HepG2 (cell line): ENCODE results near the gene MYH9. TPM values are rescaled to one million over a fixed set of nuclear protein-coding genes. Genes with fewer than 3 reads are reported as not detected.

Experiments
- BORCS8-MEF2B ChIP-seq: sonication (generic); formaldehyde crosslinking; IDR thresholded peaks from 2 replicates; pipeline ENCODE4 v1.8.0; 2022; ENCODE audit warnings: mild to moderate bottlenecking, missing genetic modification reagents
- CBX1 ChIP-seq: IDR thresholded peaks from one replicate; pipeline ENCODE4 v1.6.1; 2016; ENCODE audit warnings: antibody characterized with exemption, low read depth
- CHCHD3 ChIP-seq: sonication (generic); formaldehyde crosslinking; IDR thresholded peaks from 2 replicates; pipeline ENCODE4 v1.8.0; 2022; ENCODE audit warnings: mild to moderate bottlenecking, missing genetic modification reagents, moderate library complexity
- CREB1 ChIP-seq, 2 experiments: fragments of 450-650 bp in 1 of 2; IDR thresholded peaks; 2 replicates each; pipeline ENCODE4 v1.6.1; 2016 to 2017; ENCODE audit warnings: control low read depth in 1 of 2, mild to moderate bottlenecking in 1 of 2, missing compliant biosample characterization in 1 of 2, missing genetic modification characterization in 1 of 2
- GATAD2A ChIP-seq: IDR thresholded peaks from 2 replicates; pipeline ENCODE4 v1.6.1; 2016
- KDM5A ChIP-seq: fragments of 200-600 bp; sonication (generic); IDR thresholded peaks from 2 replicates; pipeline ENCODE4 v1.7.0; 2018; ENCODE audit warnings: antibody characterized with exemption, mild to moderate bottlenecking, low read length, borderline replicate concordance
- MAFF ChIP-seq: IDR thresholded peaks from 2 replicates; pipeline ENCODE4 v1.6.1; 2011; ENCODE audit warnings: low read depth, low read length, improper control_type of control experiment
- NFIB ChIP-seq: sonication (generic); formaldehyde crosslinking; IDR thresholded peaks from 2 replicates; pipeline ENCODE4 v1.9.0; 2021; ENCODE audit warnings: missing genetic modification reagents, mild to moderate bottlenecking, borderline replicate concordance
- PCBP2 ChIP-seq: fragments of 200-400 bp; formaldehyde crosslinking; optimal IDR thresholded peaks from 2 replicates; pipeline ENCODE3; 2018; ENCODE audit warnings: low read length, low read depth; ENCODE audit not compliant: poor library complexity, severe bottlenecking
- SPEN ChIP-seq: sonication (generic); formaldehyde crosslinking; IDR thresholded peaks from 2 replicates; pipeline ENCODE4 v1.5.1; 2020; ENCODE audit warnings: low read depth, mild to moderate bottlenecking, missing genetic modification reagents
- TAF15 ChIP-seq: fragments of 200-400 bp; formaldehyde crosslinking; IDR thresholded peaks from one replicate; pipeline ENCODE4 v1.6.1; 2018; ENCODE audit warnings: mild to moderate bottlenecking, low read depth, low read length; ENCODE audit not compliant: poor library complexity, severe bottlenecking
- TGIF2 ChIP-seq: IDR thresholded peaks from 2 replicates; pipeline ENCODE4 v1.6.1; 2016; ENCODE audit warnings: control low read depth, missing compliant biosample characterization
- TIGD3 ChIP-seq: sonication (generic); formaldehyde crosslinking; IDR thresholded peaks from 2 replicates; pipeline ENCODE4 v1.5.1; 2020; ENCODE audit warnings: mild to moderate bottlenecking, missing genetic modification reagents, borderline replicate concordance
- ZBTB3 ChIP-seq: sonication (generic); formaldehyde crosslinking; IDR thresholded peaks from 2 replicates; pipeline ENCODE4 v1.4.0; 2020; ENCODE audit warnings: low read depth, mild to moderate bottlenecking, moderate library complexity, missing genetic modification reagents, borderline replicate concordance
- ZBTB4 ChIP-seq: sonication (generic); formaldehyde crosslinking; IDR thresholded peaks from 2 replicates; pipeline ENCODE4 v1.4.0; 2020; ENCODE audit warnings: missing genetic modification reagents, mild to moderate bottlenecking, borderline replicate concordance
- ZNF451 ChIP-seq: sonication (generic); formaldehyde crosslinking; IDR thresholded peaks from 2 replicates; pipeline ENCODE4 v1.5.0; 2020; ENCODE audit warnings: mild to moderate bottlenecking, missing genetic modification reagents
- ZNF776 ChIP-seq: sonication (generic); formaldehyde crosslinking; IDR thresholded peaks from 2 replicates; pipeline ENCODE4 v1.4.0; 2020; ENCODE audit warnings: mild to moderate bottlenecking, missing genetic modification reagents
- polyA plus RNA-seq, 8 experiments: library from polyadenylated mRNA; depleted of rRNA in 3 of 8; stranded (reverse) in 7 of 8; unstranded in 1 of 8; fragments of >200 nt; fragmentation: Illumina TruSeq in 4 of 8; extraction: Trizol in 4 of 8; gene quantifications; 2 replicates each; pipeline versions ENCODE4 v1.2.1 to v1.2.3, GENCODE V29; 2011 to 2016; ENCODE audit warnings: low read depth in 4 of 8, missing spikeins in 1 of 8, mixed read lengths in 1 of 8; ENCODE audit not compliant: insufficient read depth in 1 of 8
- total RNA-seq, 5 experiments: library from RNA; depleted of rRNA; stranded (reverse); fragments of >200 nt; fragmentation: Illumina TruSeq; extraction: Trizol; gene quantifications; 2 replicates each; pipeline ENCODE4 v1.2.3, GENCODE V29; 2016; ENCODE audit warnings: low read depth in 1 of 5
- TF ChIP-seq, protein P1 (sequence below): sonication (generic); formaldehyde crosslinking; IDR thresholded peaks from 2 replicates; pipeline ENCODE4 v1.8.1; 2023; ENCODE audit warnings: mild to moderate bottlenecking, missing genetic modification reagents, borderline replicate concordance
- TF ChIP-seq, protein P2 (sequence below): sonication (generic); formaldehyde crosslinking; IDR thresholded peaks from 2 replicates; pipeline ENCODE4 v1.4.0; 2020; ENCODE audit warnings: missing genetic modification reagents
- TF ChIP-seq, protein P3 (sequence below): sonication (generic); formaldehyde crosslinking; IDR thresholded peaks from 2 replicates; pipeline ENCODE4 v1.4.0; 2020; ENCODE audit warnings: mild to moderate bottlenecking, missing genetic modification reagents, borderline replicate concordance

Gene MYH9
- total and polyA plus RNA-seq, 2 of the 13 experiments (the other 11 are each of a cell fraction or from before 2014, with no cell fraction given) = 50.7 to 98.5 TPM

DNA sequence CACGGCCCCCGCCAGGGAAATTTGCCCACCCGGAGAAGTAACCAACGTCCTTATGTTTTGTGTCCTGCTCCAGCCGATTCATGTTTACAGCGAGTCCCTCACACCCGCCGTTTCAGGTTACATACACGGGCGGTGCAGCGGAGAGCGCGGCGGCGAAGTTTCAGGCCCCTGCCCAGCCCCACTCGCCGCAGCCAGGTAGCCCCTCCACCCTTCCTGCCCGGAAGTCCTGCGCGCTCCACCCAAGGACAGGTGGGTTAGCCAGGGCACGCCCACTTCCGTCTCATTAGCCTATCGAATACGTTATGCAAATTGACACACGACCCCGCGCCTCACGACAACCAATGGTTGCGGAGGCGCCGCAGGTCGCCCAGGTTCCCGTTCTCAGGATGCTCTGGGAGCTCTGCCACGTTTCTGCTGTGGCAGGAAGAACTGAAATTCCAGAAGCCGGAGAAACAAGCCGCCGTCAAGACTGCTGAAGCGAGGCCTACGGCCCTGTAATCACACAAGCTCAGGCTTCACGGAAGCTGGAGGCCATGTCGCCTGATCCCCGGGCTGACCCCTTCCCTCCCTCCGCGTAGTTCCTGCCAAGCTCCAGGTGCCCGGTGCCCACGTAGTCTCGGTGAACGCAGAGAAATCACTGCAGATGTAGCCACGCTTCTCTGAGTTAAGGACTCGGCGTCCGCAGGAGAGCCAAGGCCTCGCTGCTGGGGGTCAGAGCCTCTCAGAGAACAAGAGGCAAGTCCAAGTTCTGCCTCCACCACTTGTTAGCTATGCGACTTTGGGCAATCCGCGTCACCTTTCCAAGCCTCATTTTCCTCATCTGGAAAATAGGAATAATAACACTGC, 22.4 kb upstream of the MYH9 start (continued):
- TF ChIP-seq CHCHD3 (CRISPR knock-in tag) = peak; percentile 74; the same call in 1 of the 2 replicates
- TF ChIP-seq ZNF451 (CRISPR knock-in tag) = no peak
- no peak for TF ChIP-seq NFIB (CRISPR knock-in tag)
- peak; percentile 84; the same call in 1 of the 2 replicates for TF ChIP-seq ZNF776 (CRISPR knock-in tag)
- TF ChIP-seq, protein P1, sequence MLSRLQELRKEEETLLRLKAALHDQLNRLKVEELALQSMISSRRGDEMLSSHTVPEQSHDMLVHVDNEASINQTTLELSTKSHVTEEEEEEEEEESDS (CRISPR knock-in tag) = peak; percentile 71; the same call in 1 of the 2 replicates
- TF ChIP-seq MAFF = no peak
- TF ChIP-seq ZBTB4 (CRISPR knock-in tag) = 0 out of 2 replicates have a peak, but pooled peaks have one; percentile 15
- TF ChIP-seq TIGD3 (CRISPR knock-in tag) = no peak
- TF ChIP-seq, protein P2, sequence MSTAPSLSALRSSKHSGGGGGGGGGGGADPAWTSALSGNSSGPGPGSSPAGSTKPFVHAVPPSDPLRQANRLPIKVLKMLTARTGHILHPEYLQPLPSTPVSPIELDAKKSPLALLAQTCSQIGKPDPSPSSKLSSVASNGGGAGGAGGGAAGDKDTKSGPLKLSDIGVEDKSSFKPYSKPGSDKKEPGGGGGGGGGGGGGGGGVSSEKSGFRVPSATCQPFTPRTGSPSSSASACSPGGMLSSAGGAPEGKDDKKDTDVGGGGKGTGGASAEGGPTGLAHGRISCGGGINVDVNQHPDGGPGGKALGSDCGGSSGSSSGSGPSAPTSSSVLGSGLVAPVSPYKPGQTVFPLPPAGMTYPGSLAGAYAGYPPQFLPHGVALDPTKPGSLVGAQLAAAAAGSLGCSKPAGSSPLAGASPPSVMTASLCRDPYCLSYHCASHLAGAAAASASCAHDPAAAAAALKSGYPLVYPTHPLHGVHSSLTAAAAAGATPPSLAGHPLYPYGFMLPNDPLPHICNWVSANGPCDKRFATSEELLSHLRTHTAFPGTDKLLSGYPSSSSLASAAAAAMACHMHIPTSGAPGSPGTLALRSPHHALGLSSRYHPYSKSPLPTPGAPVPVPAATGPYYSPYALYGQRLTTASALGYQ (CRISPR knock-in tag) = peak; percentile 54; the same call in 1 of the 2 replicates
- TF ChIP-seq TGIF2 (CRISPR knock-in tag) = no peak
- no peak for TF ChIP-seq ZBTB3 (CRISPR knock-in tag)
- TF ChIP-seq SPEN (CRISPR knock-in tag) = peak; percentile 68
- TF ChIP-seq PCBP2 = no peak
- TF ChIP-seq CREB1 (IDR thresholded peaks at IDR 0.05) = peak; percentile 39; the same call in 1 of the 2 replicates
- TF ChIP-seq CREB1 (CRISPR knock-in tag; IDR thresholded peaks at IDR 0.05) = no peak; the same call in 1 of the 2 replicates
- TF ChIP-seq CBX1 = no peak
- no peak for TF ChIP-seq TAF15
- peak; percentile 62; the same call in 1 of the 2 replicates for TF ChIP-seq GATAD2A (CRISPR knock-in tag)
- no peak for TF ChIP-seq KDM5A
- TF ChIP-seq BORCS8-MEF2B (CRISPR knock-in tag) = no peak
- TF ChIP-seq, protein P3, sequence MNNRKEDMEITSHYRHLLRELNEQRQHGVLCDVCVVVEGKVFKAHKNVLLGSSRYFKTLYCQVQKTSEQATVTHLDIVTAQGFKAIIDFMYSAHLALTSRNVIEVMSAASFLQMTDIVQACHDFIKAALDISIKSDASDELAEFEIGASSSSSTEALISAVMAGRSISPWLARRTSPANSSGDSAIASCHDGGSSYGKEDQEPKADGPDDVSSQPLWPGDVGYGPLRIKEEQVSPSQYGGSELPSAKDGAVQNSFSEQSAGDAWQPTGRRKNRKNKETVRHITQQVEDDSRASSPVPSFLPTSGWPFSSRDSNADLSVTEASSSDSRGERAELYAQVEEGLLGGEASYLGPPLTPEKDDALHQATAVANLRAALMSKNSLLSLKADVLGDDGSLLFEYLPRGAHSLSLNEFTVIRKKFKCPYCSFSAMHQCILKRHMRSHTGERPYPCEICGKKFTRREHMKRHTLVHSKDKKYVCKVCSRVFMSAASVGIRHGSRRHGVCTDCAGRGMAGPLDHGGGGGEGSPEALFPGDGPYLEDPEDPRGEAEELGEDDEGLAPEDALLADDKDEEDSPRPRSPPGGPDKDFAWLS (CRISPR knock-in tag) = no peak
